H9 (cell line): ENCODE results near the gene KIF23. TPM values are rescaled to one million over a fixed set of nuclear protein-coding genes. Genes with fewer than 3 reads are reported as not detected.

Experiments used
- DNase-seq: peaks from one replicate; pipeline ENCODE4 v3.0.0-alpha.2; 2017
- H2AFZ ChIP-seq: one replicate; pipeline ENCODE4 v1.6.1; 2013; ENCODE audit warnings: mild to moderate bottlenecking, low read length, control low read depth, moderate library complexity
- H2AK5ac ChIP-seq: 2 replicates; pipeline ENCODE4 v1.6.1; 2013; ENCODE audit warnings: low read length, control low read depth, mixed read lengths; ENCODE audit not compliant: insufficient read length
- H2BK120ac ChIP-seq: one replicate; pipeline ENCODE4 v1.6.1; 2013; ENCODE audit warnings: low read depth, mild to moderate bottlenecking, low read length, control low read depth, inconsistent platforms; ENCODE audit not compliant: poor library complexity, severe bottlenecking
- H2BK12ac ChIP-seq: 2 replicates; pipeline ENCODE4 v1.6.1; 2013; ENCODE audit warnings: low read length, control low read depth, mixed read lengths, low read depth; ENCODE audit not compliant: insufficient read length
- H2BK15ac ChIP-seq: 2 replicates; pipeline ENCODE4 v1.6.1; 2013; ENCODE audit warnings: low read depth, low read length, control low read depth
- H2BK20ac ChIP-seq: one replicate; pipeline ENCODE4 v1.6.1; 2013; ENCODE audit warnings: low read depth, mild to moderate bottlenecking, low read length, control low read depth, inconsistent platforms; ENCODE audit not compliant: poor library complexity, severe bottlenecking
- H2BK5ac ChIP-seq: 2 replicates; pipeline ENCODE4 v1.6.1; 2013; ENCODE audit warnings: low read length, control low read depth, mixed read lengths; ENCODE audit not compliant: insufficient read length
- H3K14ac ChIP-seq: 2 replicates; pipeline ENCODE4 v1.6.1; 2013; ENCODE audit warnings: low read length, control low read depth; ENCODE audit not compliant: insufficient read depth
- H3K18ac ChIP-seq: 2 replicates; pipeline ENCODE4 v1.6.1; 2013; ENCODE audit warnings: low read depth, mild to moderate bottlenecking, mixed read lengths, low read length, control low read depth; ENCODE audit not compliant: insufficient read length
- H3K23ac ChIP-seq: 2 replicates; pipeline ENCODE4 v1.6.1; 2013; ENCODE audit warnings: low read length, control low read depth, mixed read lengths, low read depth; ENCODE audit not compliant: insufficient read length
- H3K23me2 ChIP-seq: 2 replicates; pipeline ENCODE4 v1.6.1; 2013; ENCODE audit warnings: low read depth, mild to moderate bottlenecking, mixed read lengths, low read length, control low read depth; ENCODE audit not compliant: insufficient read length, poor library complexity, severe bottlenecking
- H3K27ac ChIP-seq: 2 replicates; pipeline ENCODE4 v1.5.1; 2013; ENCODE audit warnings: low read length, control low read depth, mixed read lengths, low read depth; ENCODE audit not compliant: insufficient read length
- H3K27me3 ChIP-seq: 2 replicates; pipeline ENCODE4 v1.6.1; 2013; ENCODE audit warnings: low read length, control low read depth, inconsistent platforms; ENCODE audit not compliant: insufficient read depth
- H3K4ac ChIP-seq: 2 replicates; pipeline ENCODE4 v1.6.1; 2013; ENCODE audit warnings: low read depth, mild to moderate bottlenecking, control low read depth, inconsistent platforms, low read length, moderate library complexity
- H3K4me1 ChIP-seq: 2 replicates; pipeline ENCODE4 v1.6.1; 2013; ENCODE audit warnings: low read length, control low read depth, inconsistent platforms; ENCODE audit not compliant: insufficient read depth
- H3K4me2 ChIP-seq: 2 replicates; pipeline ENCODE4 v1.6.1; 2013; ENCODE audit warnings: low read length, control low read depth, mixed read lengths; ENCODE audit not compliant: insufficient read length, insufficient read depth
- H3K56ac ChIP-seq: 2 replicates; pipeline ENCODE4 v1.6.1; 2013; ENCODE audit warnings: low read depth, mild to moderate bottlenecking, mixed read lengths, low read length, control low read depth; ENCODE audit not compliant: insufficient read length
- H3K79me1 ChIP-seq: 2 replicates; pipeline ENCODE4 v1.6.1; 2013; ENCODE audit warnings: low read depth, mild to moderate bottlenecking, moderate library complexity, low read length, control low read depth, inconsistent platforms; ENCODE audit not compliant: insufficient read depth, poor library complexity, severe bottlenecking
- H3K79me2 ChIP-seq: 2 replicates; pipeline ENCODE4 v1.6.1; 2013; ENCODE audit warnings: low read length, control low read depth, inconsistent platforms; ENCODE audit not compliant: insufficient read depth
- H3K9ac ChIP-seq: 2 replicates; pipeline ENCODE4 v1.6.1; 2013; ENCODE audit warnings: low read length, control low read depth, mixed read lengths; ENCODE audit not compliant: insufficient read length; ENCODE audit errors: extremely low read depth
- H3K9me3 ChIP-seq: one replicate; pipeline ENCODE4 v1.6.1; 2013; ENCODE audit warnings: low read depth, low read length, inconsistent platforms; ENCODE audit not compliant: control insufficient read depth
- H3T11ph ChIP-seq: one replicate; pipeline ENCODE4 v1.6.1; 2013; ENCODE audit warnings: mild to moderate bottlenecking, low read length, control low read depth, inconsistent platforms
- H4K20me1 ChIP-seq: one replicate; pipeline ENCODE4 v1.6.1; 2013; ENCODE audit not compliant: control insufficient read depth, insufficient read length, insufficient read depth
- H4K5ac ChIP-seq: 2 replicates; pipeline ENCODE4 v1.6.1; 2013; ENCODE audit warnings: low read depth, mild to moderate bottlenecking, mixed read lengths, low read length, control low read depth; ENCODE audit not compliant: insufficient read length
- H4K8ac ChIP-seq: replicated peaks from 2 replicates; pipeline ENCODE4 v1.6.1; 2013; ENCODE audit warnings: low read length, control low read depth, mixed read lengths, low read depth; ENCODE audit not compliant: insufficient read length
- H4K91ac ChIP-seq: 2 replicates; pipeline ENCODE4 v1.6.1; 2013; ENCODE audit warnings: low read depth, mild to moderate bottlenecking, moderate library complexity, mixed read lengths, low read length, control low read depth; ENCODE audit not compliant: insufficient read length
- H3K27ac Mint-ChIP-seq, 3 experiments: 2 replicates in 2 of 3; 3 replicates in 1 of 3; pipeline ENCODE4 v1.8.0; 2020 to 2021; ENCODE audit warnings: mixed read lengths in 3 of 3, mild to moderate bottlenecking in 1 of 3, moderate library complexity in 1 of 3
- H3K27me3 Mint-ChIP-seq: 2 replicates; pipeline ENCODE4 v1.8.0; 2021; ENCODE audit warnings: low read depth, mild to moderate bottlenecking, moderate library complexity, mixed read lengths
- H3K36me3 Mint-ChIP-seq, 3 experiments: 2 replicates in 2 of 3; 3 replicates in 1 of 3; pipeline ENCODE4 v1.8.0; 2020 to 2021; ENCODE audit warnings: low read depth in 3 of 3, mixed read lengths in 3 of 3; ENCODE audit not compliant: insufficient read depth in 1 of 3
- H3K4me1 Mint-ChIP-seq, 2 experiments: 2 replicates each; pipeline ENCODE4 v1.8.0; 2020; ENCODE audit warnings: mixed read lengths in 2 of 2
- H3K4me3 Mint-ChIP-seq, 2 experiments: 2 replicates in 1 of 2; 3 replicates in 1 of 2; pipeline ENCODE4 v1.8.0; 2020 to 2021; ENCODE audit warnings: mild to moderate bottlenecking in 2 of 2, mixed read lengths in 2 of 2, moderate library complexity in 1 of 2
- H3K9me3 Mint-ChIP-seq, 2 experiments: 2 replicates in 1 of 2; 3 replicates in 1 of 2; pipeline ENCODE4 v1.8.0; 2020; ENCODE audit warnings: mild to moderate bottlenecking in 2 of 2, mixed read lengths in 2 of 2, moderate library complexity in 1 of 2
- WGBS: extraction: QIAGEN DNeasy Blood & Tissue Kit; methylation state at CpG from one replicate; pipeline ENCODE4 v1.1.7; 2013; ENCODE audit warnings: missing lambda C conversion rate, low lambda C conversion rate, mixed read lengths; ENCODE audit not compliant: insufficient read length; ENCODE audit errors: extremely low coverage; 5-methylcytosine and 5-hydroxymethylcytosine counted together
- total RNA-seq: library from RNA; stranded (reverse); gene quantifications from 2 replicates; pipeline ENCODE4 v1.2.1, GENCODE V29; 2021
- TF ChIP-seq, protein P1 (sequence below): fragments of 200-600 bp; sonication (generic); conservative IDR thresholded peaks from 3 replicates; pipeline ENCODE4 v1.8.0; 2021; ENCODE audit warnings: antibody characterized with exemption, mild to moderate bottlenecking

The KIF23 gene
- total RNA-seq, 1 experiment from 2014 or later, result 55.4 TPM

DNA sequence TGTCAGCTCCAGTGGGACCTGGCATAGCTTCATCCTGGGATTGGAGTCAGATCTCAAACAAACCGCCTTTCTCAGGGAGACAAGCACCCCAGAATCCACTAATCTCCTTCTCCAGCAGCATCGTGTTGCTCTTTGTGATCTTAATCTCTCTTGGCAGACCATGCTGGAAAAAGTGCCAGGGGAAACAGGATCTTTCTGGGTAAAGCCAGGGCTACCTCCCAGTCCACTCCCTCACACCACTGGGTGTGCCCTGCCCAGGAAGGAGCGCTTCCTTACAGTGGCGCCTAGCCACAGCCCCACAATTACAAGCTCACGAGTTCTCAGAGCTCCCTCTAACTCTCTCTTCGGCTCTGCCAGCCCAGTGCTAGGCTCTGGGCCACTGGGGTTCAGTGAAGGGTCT lies 70.7 kb downstream of the KIF23 start:
- H2BK120ac ChIP-seq, result no peak overlapping the region
- DNase-seq, result no peak
- H2BK15ac ChIP-seq, result no peak overlapping the region
- no CpG with 5 or more reads among the region's 6 CpGs for WGBS
- H3K14ac ChIP-seq, result no peak overlapping the region
- Mint-ChIP-seq H3K4me3 (no peak overlapping the region), H3K36me3 (peaks cover 2 to 10% (median 5%) of the 10 kb centered on the region in 3 experiments; a peak in 2 of 7 replicates), H3K9me3 (peaks cover 6 to 8% of the 10 kb centered on the region in 2 experiments), H3K4me1 (no peaks in the 10 kb centered on the region), H3K27ac (no peak overlapping the region), H3K27me3 (peaks cover 7% of the 10 kb centered on the region)
- no peak overlapping the region for H2BK12ac ChIP-seq
- TF ChIP-seq, protein P1, sequence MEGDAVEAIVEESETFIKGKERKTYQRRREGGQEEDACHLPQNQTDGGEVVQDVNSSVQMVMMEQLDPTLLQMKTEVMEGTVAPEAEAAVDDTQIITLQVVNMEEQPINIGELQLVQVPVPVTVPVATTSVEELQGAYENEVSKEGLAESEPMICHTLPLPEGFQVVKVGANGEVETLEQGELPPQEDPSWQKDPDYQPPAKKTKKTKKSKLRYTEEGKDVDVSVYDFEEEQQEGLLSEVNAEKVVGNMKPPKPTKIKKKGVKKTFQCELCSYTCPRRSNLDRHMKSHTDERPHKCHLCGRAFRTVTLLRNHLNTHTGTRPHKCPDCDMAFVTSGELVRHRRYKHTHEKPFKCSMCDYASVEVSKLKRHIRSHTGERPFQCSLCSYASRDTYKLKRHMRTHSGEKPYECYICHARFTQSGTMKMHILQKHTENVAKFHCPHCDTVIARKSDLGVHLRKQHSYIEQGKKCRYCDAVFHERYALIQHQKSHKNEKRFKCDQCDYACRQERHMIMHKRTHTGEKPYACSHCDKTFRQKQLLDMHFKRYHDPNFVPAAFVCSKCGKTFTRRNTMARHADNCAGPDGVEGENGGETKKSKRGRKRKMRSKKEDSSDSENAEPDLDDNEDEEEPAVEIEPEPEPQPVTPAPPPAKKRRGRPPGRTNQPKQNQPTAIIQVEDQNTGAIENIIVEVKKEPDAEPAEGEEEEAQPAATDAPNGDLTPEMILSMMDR, result no peak
- no peak overlapping the region for H3K56ac ChIP-seq
- no peak overlapping the region for H3K4me2 ChIP-seq
- no peak overlapping the region for H2BK20ac ChIP-seq
- no peak overlapping the region for H4K5ac ChIP-seq
- H4K8ac ChIP-seq, result no peak overlapping the region
- no peak overlapping the region for H3K27ac ChIP-seq
- H3K4me1 ChIP-seq, result no peaks in the 10 kb centered on the region
- H3T11ph ChIP-seq, result no peak overlapping the region
- H2AK5ac ChIP-seq, result no peak overlapping the region
- H3K23me2 ChIP-seq, result no peaks in the 10 kb centered on the region
- no peaks in the 10 kb centered on the region for H3K79me2 ChIP-seq
- no peaks in the 10 kb centered on the region for H4K20me1 ChIP-seq
- H3K18ac ChIP-seq, result no peak overlapping the region
- no peak overlapping the region for H3K23ac ChIP-seq
- no peaks in the 10 kb centered on the region for H3K79me1 ChIP-seq
- no peak overlapping the region for H2BK5ac ChIP-seq
- H3K27me3 ChIP-seq, result no peaks in the 10 kb centered on the region; the same call in 1 of the 2 replicates
- no peak overlapping the region for H3K4ac ChIP-seq
- no peak overlapping the region for H4K91ac ChIP-seq
- no peaks in the 10 kb centered on the region for H3K9me3 ChIP-seq
- no peak overlapping the region for H2AFZ ChIP-seq
- H3K9ac ChIP-seq, result no peak overlapping the region
